GM10266 (cell line): ENCODE data around the gene CEP41.

Source experiments
- DNase-seq: peaks from one replicate; pipeline ENCODE4 v3.0.0; 2012; ENCODE audit errors: extremely low spot score
- TF ChIP-seq, protein P1 (sequence below): IDR thresholded peaks from 2 replicates; pipeline ENCODE4 v1.5.1; 2012; ENCODE audit warnings: mild to moderate bottlenecking, low read depth; ENCODE audit not compliant: control insufficient read depth, insufficient read depth; ENCODE audit errors: missing control alignments

Gene CEP41

DNA sequence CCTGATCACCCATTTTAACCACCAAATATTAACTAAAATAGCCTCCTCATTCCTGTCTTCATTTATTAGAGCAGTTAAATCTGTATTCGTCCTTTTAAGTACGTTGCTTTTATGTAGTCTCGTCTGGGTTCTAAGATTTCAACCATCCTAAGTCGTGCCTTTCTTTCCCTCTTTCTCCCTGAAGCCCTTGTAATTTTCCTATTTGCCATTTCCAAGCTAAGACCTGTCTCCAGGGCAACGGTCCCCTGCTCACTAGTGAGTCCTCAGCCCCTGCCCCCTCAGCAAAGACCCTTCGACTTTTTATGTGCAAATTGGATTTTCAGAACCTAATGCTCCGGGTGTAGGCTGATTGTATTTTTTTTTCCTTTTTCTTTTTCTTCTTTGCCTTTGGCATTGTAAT is 35.0 kb upstream of the CEP41 start:
- DNase-seq = no peak
- TF ChIP-seq, protein P1, sequence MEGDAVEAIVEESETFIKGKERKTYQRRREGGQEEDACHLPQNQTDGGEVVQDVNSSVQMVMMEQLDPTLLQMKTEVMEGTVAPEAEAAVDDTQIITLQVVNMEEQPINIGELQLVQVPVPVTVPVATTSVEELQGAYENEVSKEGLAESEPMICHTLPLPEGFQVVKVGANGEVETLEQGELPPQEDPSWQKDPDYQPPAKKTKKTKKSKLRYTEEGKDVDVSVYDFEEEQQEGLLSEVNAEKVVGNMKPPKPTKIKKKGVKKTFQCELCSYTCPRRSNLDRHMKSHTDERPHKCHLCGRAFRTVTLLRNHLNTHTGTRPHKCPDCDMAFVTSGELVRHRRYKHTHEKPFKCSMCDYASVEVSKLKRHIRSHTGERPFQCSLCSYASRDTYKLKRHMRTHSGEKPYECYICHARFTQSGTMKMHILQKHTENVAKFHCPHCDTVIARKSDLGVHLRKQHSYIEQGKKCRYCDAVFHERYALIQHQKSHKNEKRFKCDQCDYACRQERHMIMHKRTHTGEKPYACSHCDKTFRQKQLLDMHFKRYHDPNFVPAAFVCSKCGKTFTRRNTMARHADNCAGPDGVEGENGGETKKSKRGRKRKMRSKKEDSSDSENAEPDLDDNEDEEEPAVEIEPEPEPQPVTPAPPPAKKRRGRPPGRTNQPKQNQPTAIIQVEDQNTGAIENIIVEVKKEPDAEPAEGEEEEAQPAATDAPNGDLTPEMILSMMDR = no peak

DNA sequence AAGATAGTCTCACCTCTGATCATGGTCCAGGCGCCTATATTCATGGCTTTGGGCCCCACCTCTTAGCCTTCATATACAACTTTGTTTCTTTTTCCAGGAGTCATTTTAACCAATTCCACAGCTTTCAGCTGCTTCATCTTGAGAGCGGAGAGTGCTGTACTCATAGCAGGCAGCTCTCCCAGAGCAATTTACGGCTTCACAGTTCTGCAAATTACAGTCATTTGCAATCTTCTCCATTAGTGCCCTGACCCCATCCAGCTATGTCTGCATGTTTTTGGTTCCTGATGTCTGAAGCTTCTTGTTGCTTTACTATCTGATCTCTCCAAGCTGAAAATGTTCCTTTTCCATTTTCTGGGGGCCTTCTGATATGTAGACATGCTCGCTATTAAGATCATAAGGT is 33.1 kb upstream of the CEP41 start:
- no peak for DNase-seq
- TF ChIP-seq, protein P1 = no peak

DNA sequence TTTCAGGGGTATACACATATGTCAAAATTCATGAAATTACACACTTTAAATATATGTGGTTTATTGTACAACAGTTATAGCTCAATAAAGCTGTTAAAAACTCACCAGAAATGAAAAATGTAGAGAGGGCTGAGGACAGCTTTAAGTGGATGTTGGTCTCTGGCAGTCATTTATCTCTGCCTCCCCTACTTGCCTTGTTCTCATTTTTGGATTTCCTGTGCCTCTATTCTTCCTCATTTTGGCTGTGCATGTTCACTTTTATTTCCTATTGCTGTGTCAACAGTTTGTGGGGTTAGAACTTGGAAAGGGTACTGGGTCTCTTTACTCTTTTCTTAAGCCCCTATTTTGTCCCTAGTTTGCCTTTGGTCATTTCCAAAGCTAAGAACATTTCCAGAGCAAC is 32.5 kb upstream of the CEP41 start:
- DNase-seq = no peak

DNA sequence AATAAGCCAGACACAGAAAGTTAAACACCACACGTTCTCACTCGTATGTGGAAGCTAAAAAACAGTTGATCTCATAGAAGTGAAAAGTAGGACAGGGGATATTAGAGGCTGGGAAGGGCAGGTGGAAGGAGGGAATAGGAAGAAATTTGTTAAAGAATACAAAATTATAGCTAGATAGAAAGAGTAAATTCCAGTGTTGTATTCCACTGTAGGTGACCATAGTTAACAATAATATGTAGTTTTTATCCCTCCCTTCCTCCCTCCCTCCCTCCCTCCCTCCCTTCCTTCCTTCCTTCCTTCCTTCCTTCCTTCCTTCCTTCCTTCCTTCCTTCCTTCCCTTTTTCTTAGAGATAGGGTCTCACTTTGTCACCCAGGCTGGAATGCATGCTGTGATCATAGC is 31.2 kb upstream of the CEP41 start:
- no peak for DNase-seq
- TF ChIP-seq, protein P1 = no peak

More for the DNA sequence above, 32.5 kb upstream of the CEP41 start:
- TF ChIP-seq, protein P1 = no peak

DNA sequence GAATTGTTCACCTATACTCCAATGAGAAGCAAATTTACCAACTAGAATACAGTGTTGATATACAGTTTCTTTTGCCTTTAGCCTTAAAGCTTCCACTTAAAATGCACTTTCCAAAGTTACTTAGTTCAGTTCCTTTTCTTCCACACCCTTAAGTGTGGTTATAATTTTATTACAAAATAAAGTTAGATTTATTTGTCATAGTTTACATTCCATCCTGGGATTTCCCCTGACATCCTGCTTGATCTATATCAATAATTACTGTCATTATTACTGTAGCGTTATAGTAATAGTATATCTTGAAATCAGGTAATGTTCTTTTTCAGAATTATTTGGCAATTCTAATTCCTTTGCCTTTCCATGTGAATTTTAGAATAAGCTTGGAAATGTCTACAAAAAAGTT is 27.8 kb upstream of the CEP41 start:
- no peak for DNase-seq
- TF ChIP-seq, protein P1 = no peak

DNA sequence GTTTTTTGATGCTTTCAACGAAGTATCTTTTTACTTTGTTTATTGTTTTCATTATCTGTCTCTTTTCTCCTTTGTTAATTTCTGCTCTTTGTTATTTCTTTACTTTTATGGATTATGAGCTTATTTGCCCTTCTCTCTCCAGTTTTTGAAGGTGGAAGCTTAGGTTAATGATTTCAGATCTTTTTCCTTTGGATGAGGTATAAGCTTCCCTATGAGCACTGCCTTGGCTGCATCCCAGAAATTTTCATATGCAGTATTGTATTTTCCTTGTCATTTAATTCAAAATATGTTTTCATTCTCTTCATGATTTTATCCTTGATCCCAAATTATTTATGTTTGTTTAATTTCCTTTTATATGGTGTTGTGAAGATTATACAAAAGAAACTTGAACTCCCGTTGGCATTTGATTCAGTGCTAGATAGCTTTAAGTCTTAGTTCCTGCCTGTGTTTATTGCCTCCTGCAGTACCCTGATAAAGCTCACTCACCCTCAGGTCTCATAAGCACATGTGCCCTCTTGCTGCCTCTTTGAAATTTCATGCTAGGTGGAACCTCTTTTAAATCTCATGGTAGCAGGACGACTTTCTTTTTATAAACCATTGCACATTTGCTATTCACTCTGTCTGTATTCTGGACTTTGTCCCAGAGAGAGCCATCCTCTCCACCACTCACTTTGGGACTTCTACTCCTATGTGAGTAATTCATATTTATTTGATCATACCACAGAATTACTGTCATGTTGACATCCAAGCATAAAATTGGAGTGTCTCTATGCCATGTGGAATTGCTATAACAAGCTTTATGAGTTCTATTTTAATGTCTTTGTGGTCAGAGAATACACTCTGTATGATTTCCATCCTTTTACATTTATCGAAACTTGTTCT is 23.0 kb upstream of the CEP41 start:
- TF ChIP-seq, protein P1 = no peak
- no peak for DNase-seq

DNA sequence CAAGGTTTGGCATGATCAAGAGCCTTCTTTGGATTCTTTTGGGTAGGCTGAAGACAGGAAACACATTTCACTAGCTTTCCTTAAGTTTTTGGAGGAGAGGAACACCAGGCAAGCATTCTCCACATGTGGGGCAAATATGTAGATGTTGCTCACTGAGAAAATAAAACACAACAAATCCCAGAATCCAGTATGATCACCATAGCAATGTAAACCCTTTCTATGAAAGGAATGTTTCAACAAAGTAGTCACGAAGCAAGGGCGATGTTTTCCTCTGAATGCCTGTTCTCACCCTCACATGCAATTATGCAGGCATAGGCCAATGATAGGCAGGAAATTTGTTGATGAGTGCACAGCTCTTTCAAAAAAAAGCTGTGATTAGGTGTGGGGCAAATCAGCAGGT is 20.5 kb upstream of the CEP41 start:
- TF ChIP-seq, protein P1 = no peak
- DNase-seq = no peak
